NCI-H1105 treated with DMSO at 0.1 percent for 48 hours (cell line): ENCODE data around the gene KCNQ1.

ENCODE experiments used
- DNase-seq: peaks from one replicate; lab custom pipeline; 2025; lab: John Stamatoyannopoulos, UW

KCNQ1 gene

GRCh38 chr11:2797121-2797711 lies 352.4 kb downstream of the KCNQ1 start:
- DNase-seq = no peak

GRCh38 chr11:2797741-2798361 lies 353.0 kb downstream of the KCNQ1 start:
- DNase-seq = no peak

GRCh38 chr11:2798951-2799761 lies 354.3 kb downstream of the KCNQ1 start:
- DNase-seq = no peak

- DNase-seq = no peak
Measured at GRCh38 chr11:2799881-2800654, 355.3 kb downstream of the KCNQ1 start.

GRCh38 chr11:2800655-2801531 lies 356.1 kb downstream of the KCNQ1 start:
- DNase-seq = no peak

GRCh38 chr11:2801711-2802388 lies 357.0 kb downstream of the KCNQ1 start:
- DNase-seq = no peak

- peak; percentile 27 for DNase-seq
Measured at GRCh38 chr11:2802389-2803185, 357.8 kb downstream of the KCNQ1 start.

- peak; percentile 13 for DNase-seq
Measured at GRCh38 chr11:2803186-2804091, 358.6 kb downstream of the KCNQ1 start.

GRCh38 chr11:2804189-2804588 lies 359.4 kb downstream of the KCNQ1 start:
- DNase-seq = no peak

- no peak for DNase-seq
Measured at GRCh38 chr11:2804701-2805387, 360.0 kb downstream of the KCNQ1 start.

GRCh38 chr11:2805388-2806056 lies 360.7 kb downstream of the KCNQ1 start:
- DNase-seq = no peak

GRCh38 chr11:2806351-2807024 lies 361.7 kb downstream of the KCNQ1 start:
- no peak for DNase-seq

GRCh38 chr11:2807025-2807681 lies 362.3 kb downstream of the KCNQ1 start:
- no peak for DNase-seq

GRCh38 chr11:2807801-2808241 lies 363.0 kb downstream of the KCNQ1 start:
- no peak for DNase-seq

- DNase-seq = no peak
Measured at GRCh38 chr11:2808850-2809846, 364.3 kb downstream of the KCNQ1 start.
